GM23248 (cell line): Measurements from ENCODE around the gene HES4. TPM values are rescaled to one million over a fixed set of nuclear protein-coding genes. Genes with fewer than 3 reads are reported as not detected.
A peak's percentile ranks its signal among the peaks of the same experiment; 100 is the strongest.

ENCODE experiments used
- DNase-seq: peaks from one replicate; pipeline ENCODE4 v3.0.0-alpha.2; 2015
- H2AFZ ChIP-seq: fragments of 200-600 bp; sonication (generic); 2 replicates; pipeline ENCODE4 v1.6.1; 2016; ENCODE audit warnings: antibody characterized with exemption
- H3F3A ChIP-seq: fragments of 200-600 bp; sonication (generic); 2 replicates; pipeline ENCODE4 v1.6.1; 2016; ENCODE audit warnings: mild to moderate bottlenecking, antibody characterized with exemption, mixed run types; ENCODE audit not compliant: insufficient read depth
- H3K27ac ChIP-seq: fragments of 200-600 bp; sonication (generic); 2 replicates; pipeline ENCODE4 v1.5.1; 2016; ENCODE audit warnings: mild to moderate bottlenecking
- H3K27me3 ChIP-seq: fragments of 200-600 bp; sonication (generic); replicated peaks from 2 replicates; pipeline ENCODE4 v1.6.1; 2016; ENCODE audit warnings: mild to moderate bottlenecking; ENCODE audit not compliant: insufficient read depth
- H3K36me3 ChIP-seq: fragments of 200-600 bp; sonication (generic); 2 replicates; pipeline ENCODE4 v1.6.1; 2016; ENCODE audit warnings: low read depth, mild to moderate bottlenecking
- H3K4me1 ChIP-seq: fragments of 200-600 bp; sonication (generic); 2 replicates; pipeline ENCODE4 v1.6.1; 2016; ENCODE audit warnings: mild to moderate bottlenecking; ENCODE audit not compliant: insufficient read depth
- H3K4me2 ChIP-seq: fragments of 200-600 bp; sonication (generic); one replicate; pipeline ENCODE4 v1.6.1; 2016; ENCODE audit warnings: mild to moderate bottlenecking; ENCODE audit not compliant: unreplicated experiment
- H3K4me3 ChIP-seq: fragments of 200-600 bp; sonication (generic); 2 replicates; pipeline ENCODE4 v1.5.1; 2016; ENCODE audit warnings: mild to moderate bottlenecking
- H3K79me2 ChIP-seq: fragments of 200-600 bp; sonication (generic); 2 replicates; pipeline ENCODE4 v1.6.1; 2016; ENCODE audit warnings: mild to moderate bottlenecking; ENCODE audit not compliant: insufficient read depth
- H3K9ac ChIP-seq: fragments of 200-600 bp; sonication (generic); 2 replicates; pipeline ENCODE4 v1.6.1; 2016; ENCODE audit warnings: mild to moderate bottlenecking
- H3K9me2 ChIP-seq: fragments of 200-600 bp; sonication (generic); 2 replicates; pipeline ENCODE4 v1.6.1; 2016; ENCODE audit warnings: mixed run types, mild to moderate bottlenecking, moderate library complexity; ENCODE audit not compliant: insufficient read depth
- H3K9me3 ChIP-seq: fragments of 200-600 bp; sonication (generic); one replicate; pipeline ENCODE4 v1.6.1; 2017; ENCODE audit warnings: low read depth
- H4K20me1 ChIP-seq: fragments of 200-600 bp; sonication (generic); 2 replicates; pipeline ENCODE4 v1.6.0; 2016; ENCODE audit not compliant: insufficient read depth
- EZH2 ChIP-seq: fragments of 200-600 bp; sonication (generic); IDR thresholded peaks from 2 replicates; pipeline ENCODE4 v1.6.1; 2018; ENCODE audit warnings: antibody characterized with exemption, mild to moderate bottlenecking; ENCODE audit not compliant: insufficient read depth, poor library complexity, severe bottlenecking
- EZH2phosphoT487 ChIP-seq: fragments of 200-600 bp; sonication (generic); IDR thresholded peaks from 2 replicates; pipeline ENCODE4 v1.6.1; 2018; ENCODE audit warnings: antibody characterized with exemption, moderate library complexity, mild to moderate bottlenecking, low read depth; ENCODE audit not compliant: insufficient read depth
- WGBS, 2 experiments: methylation state at CpG; one replicate each; pipeline ENCODE4 v1.1.6; 2015 to 2017; ENCODE audit warnings: low lambda C conversion rate in 2 of 2, low coverage in 1 of 2; ENCODE audit errors: missing lambda C conversion rate in 2 of 2; 5-methylcytosine and 5-hydroxymethylcytosine counted together
- in situ Hi-C: fragments of 300-500 bp; cut with MboI; formaldehyde crosslinking; loops from 2 replicates; pipeline ENCODE4 v1.15.0; 2020
- polyA plus RNA-seq: library from polyadenylated mRNA; unstranded; fragments of >200 nt; fragmentation: Nextera tagmentation; extraction: Ambion mirVana; gene quantifications from 2 replicates; pipeline ENCODE4 v1.2.1, GENCODE V29; 2016
- total RNA-seq: library from RNA; depleted of rRNA; stranded (reverse); fragments of >200 nt; shearing (Covaris generic); gene quantifications from 2 replicates; pipeline ENCODE4 v1.2.3, GENCODE V29; 2014

Gene HES4
- total and polyA plus RNA-seq, 2 experiments from 2014 or later = 3.1 to 4.1 TPM

GRCh38 chr1:966135-966703, 33.7 kb downstream of the HES4 start, which contains the start of gene PLEKHN1:
Gene PLEKHN1, plus strand, starts transcription at chr1:966482. Its CDS starts 50 bp downstream, at chr1:966532.
- H4K20me1 ChIP-seq = no peaks in the 10 kb centered on the region
- no peaks in the 10 kb centered on the region for H3K27me3 ChIP-seq
- H3F3A ChIP-seq = no peaks in the 10 kb centered on the region
- H3K9me2 ChIP-seq = no peaks in the 10 kb centered on the region
- H3K4me3 ChIP-seq = peak within 1 kb of the TSS; percentile 75
- no peaks in the 10 kb centered on the region for H3K9me3 ChIP-seq
- peaks cover 5% of the 10 kb centered on the region; the same call in 1 of the 2 replicates for H3K79me2 ChIP-seq
- peak within 1 kb of the TSS; percentile 67 for H3K27ac ChIP-seq
- peak within 1 kb of the TSS; percentile 78 for H3K9ac ChIP-seq
- 5 to 6% methylated on average over 17 to 28 of the region's 31 CpGs for WGBS, 2 experiments
- H3K4me2 ChIP-seq = peak within 1 kb of the TSS; percentile 77
- H3K4me1 ChIP-seq = 0 out of 2 replicates have a peak, but pooled peaks cover 9% of the 10 kb centered on the region
- in situ Hi-C loops = no loop called here
- no peak for TF ChIP-seq EZH2phosphoT487
- TF ChIP-seq EZH2 = no peak
- peak; percentile 75 for DNase-seq
- peak within 1 kb of the TSS; percentile 69 for H2AFZ ChIP-seq
- no peaks in the 10 kb centered on the region for H3K36me3 ChIP-seq

GRCh38 chr1:965526-966134, 34.3 kb downstream of the HES4 start:
- H3F3A ChIP-seq = no peaks in the 10 kb centered on the region
- no peaks in the 10 kb centered on the region for H3K36me3 ChIP-seq
- 72 to 74% methylated on average over 22 to 26 of the region's 26 CpGs for WGBS, 2 experiments
- no peaks in the 10 kb centered on the region for H4K20me1 ChIP-seq
- TF ChIP-seq EZH2 = no peak
- TF ChIP-seq EZH2phosphoT487 = no peak
- peak overlapping the region; percentile 77 for H3K4me2 ChIP-seq
- no peaks in the 10 kb centered on the region for H3K9me3 ChIP-seq
- no peak for DNase-seq
- H3K9ac ChIP-seq = peak overlapping the region; percentile 78
- H3K27ac ChIP-seq = peak overlapping the region; percentile 67
- H3K4me1 ChIP-seq = 0 out of 2 replicates have a peak, but pooled peaks cover 9% of the 10 kb centered on the region
- no peak overlapping the region for H2AFZ ChIP-seq
- H3K4me3 ChIP-seq = no peak overlapping the region
- in situ Hi-C loops = no loop called here
- no peaks in the 10 kb centered on the region for H3K9me2 ChIP-seq
- H3K79me2 ChIP-seq = peaks cover 5% of the 10 kb centered on the region; the same call in 1 of the 2 replicates
- no peaks in the 10 kb centered on the region for H3K27me3 ChIP-seq

GRCh38 chr1:964691-965525, 35.0 kb downstream of the HES4 start:
- Histone ChIP-seq H4K20me1 (no peaks in the 10 kb centered on the region), H3K36me3 (no peaks in the 10 kb centered on the region), H3K9ac (no peak overlapping the region), H3K79me2 (peaks cover 5% of the 10 kb centered on the region; the same call in 1 of the 2 replicates), H3K9me2 (no peaks in the 10 kb centered on the region), H2AFZ (no peak overlapping the region), H3K4me1 (0 out of 2 replicates have a peak, but pooled peaks cover 9% of the 10 kb centered on the region), H3K9me3 (no peaks in the 10 kb centered on the region), H3F3A (no peaks in the 10 kb centered on the region), H3K4me3 (no peak overlapping the region), H3K27ac (no peak overlapping the region), H3K4me2 (no peak overlapping the region), H3K27me3 (no peaks in the 10 kb centered on the region)
- whole genome bisulfite sequencing, 2 experiments = 94 to 98% methylated on average over 30 to 44 of the region's 51 CpGs
- TF ChIP-seq EZH2phosphoT487 (no peak), EZH2 (no peak)
- in situ Hi-C loops = no loop called here
- no peak for DNase-seq

- H3K4me3 ChIP-seq = no peak overlapping the region
- H3K27me3 ChIP-seq = no peaks in the 10 kb centered on the region
- H3K27ac ChIP-seq = no peak overlapping the region
- no peaks in the 10 kb centered on the region for H3K36me3 ChIP-seq
- DNase-seq = no peak
- H4K20me1 ChIP-seq = no peaks in the 10 kb centered on the region
- H3K9ac ChIP-seq = no peak overlapping the region
- no peaks in the 10 kb centered on the region for H3K9me2 ChIP-seq
- in situ Hi-C loops = no loop called here
- H3K4me1 ChIP-seq = 0 out of 2 replicates have a peak, but pooled peaks cover 9% of the 10 kb centered on the region
- peaks cover 6% of the 10 kb centered on the region for H3K79me2 ChIP-seq
- no peak overlapping the region for H3K4me2 ChIP-seq
- WGBS, 2 experiments = 92 to 93% methylated on average over 30 to 47 of the region's 47 CpGs
- no peaks in the 10 kb centered on the region for H3F3A ChIP-seq
- H3K9me3 ChIP-seq = no peaks in the 10 kb centered on the region
- no peak for TF ChIP-seq EZH2
- TF ChIP-seq EZH2phosphoT487 = no peak
- H2AFZ ChIP-seq = no peak overlapping the region
Measured at GRCh38 chr1:963746-964525, 36.0 kb downstream of the HES4 start.
